Ecto neural progenitor cell (in vitro differentiated cells): ENCODE data around the gene SMIM1.

Experiments used
- DNase-seq: peaks from one replicate; pipeline ENCODE4 v3.0.0-alpha.2; 2018; ENCODE audit warnings: low spot score

The SMIM1 gene

GRCh38 chr1:3777078-3777547 is 4.6 kb downstream of the SMIM1 start:
- DNase-seq: no peak

- DNase-seq: no peak
These were observed 5.4 kb downstream of the SMIM1 start for GRCh38 chr1:3777647-3778589.

- DNase-seq: no peak
These were observed 6.2 kb downstream of the SMIM1 start for GRCh38 chr1:3778590-3779264.

GRCh38 chr1:3779265-3779911 is 6.8 kb downstream of the SMIM1 start:
- no peak for DNase-seq

GRCh38 chr1:3779912-3780416 is 7.4 kb downstream of the SMIM1 start:
- no peak for DNase-seq

- no peak for DNase-seq
These were observed 8.4 kb downstream of the SMIM1 start for GRCh38 chr1:3780901-3781300.

- no peak for DNase-seq
These were observed 11.3 kb downstream of the SMIM1 start for GRCh38 chr1:3783651-3784474.

- no peak for DNase-seq
These were observed 12.5 kb downstream of the SMIM1 start for GRCh38 chr1:3785045-3785444.

GRCh38 chr1:3785456-3786157 is 13.1 kb downstream of the SMIM1 start:
- DNase-seq: no peak

GRCh38 chr1:3786468-3787348 is 14.2 kb downstream of the SMIM1 start:
- no peak for DNase-seq

- no peak for DNase-seq
These were observed 14.8 kb downstream of the SMIM1 start for GRCh38 chr1:3787349-3787715.

- DNase-seq: no peak
These were observed 15.4 kb downstream of the SMIM1 start for GRCh38 chr1:3787745-3788605.

GRCh38 chr1:3788756-3789420 is 16.3 kb downstream of the SMIM1 start:
- no peak for DNase-seq

- no peak for DNase-seq
These were observed 17.1 kb downstream of the SMIM1 start for GRCh38 chr1:3789421-3790300.

GRCh38 chr1:3790500-3790923 is 18.0 kb downstream of the SMIM1 start:
- DNase-seq: no peak

- DNase-seq: no peak
These were observed 18.4 kb downstream of the SMIM1 start for GRCh38 chr1:3790952-3791351.

- DNase-seq: no peak
These were observed 23.1 kb downstream of the SMIM1 start for GRCh38 chr1:3795453-3796214.
